ENCODE data around the gene FBXL13.

FBXL13 gene

DNA sequence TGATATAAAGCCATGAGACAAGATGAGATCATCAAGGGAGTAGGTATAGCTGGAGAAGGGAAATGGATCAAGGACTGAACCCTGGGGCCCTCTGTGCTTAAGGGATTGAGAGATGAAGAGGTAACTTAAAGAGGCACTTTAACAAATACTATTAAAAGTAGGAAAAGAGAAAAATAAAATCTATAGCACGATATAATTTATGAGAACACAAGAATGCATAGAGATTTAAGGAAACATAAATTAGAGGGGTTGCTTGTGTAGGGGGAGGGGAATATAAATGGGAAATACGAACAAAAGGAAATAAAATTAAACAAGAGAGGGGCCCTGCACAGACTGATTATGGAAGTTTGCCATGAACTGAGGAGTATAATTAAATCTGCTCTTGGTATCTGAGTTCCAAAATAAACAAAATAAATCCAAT, 177.4 kb downstream of the FBXL13 start:
- TF ChIP-seq, protein P1, sequence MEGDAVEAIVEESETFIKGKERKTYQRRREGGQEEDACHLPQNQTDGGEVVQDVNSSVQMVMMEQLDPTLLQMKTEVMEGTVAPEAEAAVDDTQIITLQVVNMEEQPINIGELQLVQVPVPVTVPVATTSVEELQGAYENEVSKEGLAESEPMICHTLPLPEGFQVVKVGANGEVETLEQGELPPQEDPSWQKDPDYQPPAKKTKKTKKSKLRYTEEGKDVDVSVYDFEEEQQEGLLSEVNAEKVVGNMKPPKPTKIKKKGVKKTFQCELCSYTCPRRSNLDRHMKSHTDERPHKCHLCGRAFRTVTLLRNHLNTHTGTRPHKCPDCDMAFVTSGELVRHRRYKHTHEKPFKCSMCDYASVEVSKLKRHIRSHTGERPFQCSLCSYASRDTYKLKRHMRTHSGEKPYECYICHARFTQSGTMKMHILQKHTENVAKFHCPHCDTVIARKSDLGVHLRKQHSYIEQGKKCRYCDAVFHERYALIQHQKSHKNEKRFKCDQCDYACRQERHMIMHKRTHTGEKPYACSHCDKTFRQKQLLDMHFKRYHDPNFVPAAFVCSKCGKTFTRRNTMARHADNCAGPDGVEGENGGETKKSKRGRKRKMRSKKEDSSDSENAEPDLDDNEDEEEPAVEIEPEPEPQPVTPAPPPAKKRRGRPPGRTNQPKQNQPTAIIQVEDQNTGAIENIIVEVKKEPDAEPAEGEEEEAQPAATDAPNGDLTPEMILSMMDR (IDR thresholded peaks at IDR 0.05; ENCODE audit: control insufficient read depth, extremely low read depth, insufficient read depth) = no peak
- no peak for DNase-seq (ENCODE audit: low read depth)
- no peak overlapping the region for H3K4me3 ChIP-seq (ENCODE audit: low read depth, low read length)

DNA sequence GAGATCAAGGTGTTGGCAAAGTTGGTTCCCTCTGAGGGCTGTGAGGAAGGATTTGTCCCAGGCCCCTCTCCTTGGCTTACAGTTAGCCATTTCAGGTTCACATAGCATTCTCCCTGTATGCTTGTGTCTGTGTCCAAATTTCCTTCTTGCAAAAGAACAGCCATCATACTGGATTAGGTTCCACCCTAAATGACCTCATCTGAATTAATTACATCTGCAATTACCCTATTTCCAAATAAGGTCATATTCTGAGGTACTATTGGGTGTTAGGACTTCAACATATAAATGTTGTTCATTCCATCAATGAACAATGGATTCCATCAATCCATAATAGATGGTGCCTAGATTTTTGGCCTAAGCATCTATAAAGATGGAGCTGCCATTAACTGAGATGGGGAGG, 178.0 kb downstream of the FBXL13 start:
- TF ChIP-seq, protein P1 (IDR thresholded peaks at IDR 0.05; ENCODE audit: control insufficient read depth, extremely low read depth, insufficient read depth) = no peak
- H3K4me3 ChIP-seq (ENCODE audit: low read depth, low read length) = no peak overlapping the region
- DNase-seq (ENCODE audit: low read depth) = no peak

DNA sequence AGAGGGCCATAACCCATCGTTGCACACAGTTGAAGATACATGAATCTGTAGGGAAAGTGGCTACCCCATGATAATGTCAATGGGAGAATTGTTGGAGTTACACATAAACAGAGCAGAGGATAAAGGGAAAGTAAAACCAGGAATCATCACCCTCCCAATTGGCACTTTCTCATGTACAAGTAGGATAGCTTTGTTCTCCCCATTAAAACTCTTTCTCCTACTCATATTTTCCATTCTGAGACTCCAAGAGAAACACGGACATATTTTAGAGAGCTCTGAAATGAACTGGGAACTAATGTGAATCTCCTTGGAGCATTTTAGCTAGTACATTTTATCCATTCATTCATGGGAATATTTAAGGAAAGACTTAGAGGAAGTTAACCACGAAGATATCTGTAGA, 179.0 kb downstream of the FBXL13 start:
- no peak for DNase-seq (ENCODE audit: low read depth)
- H3K4me3 ChIP-seq (ENCODE audit: low read depth, low read length) = no peak overlapping the region
- TF ChIP-seq, protein P1 (IDR thresholded peaks at IDR 0.05; ENCODE audit: control insufficient read depth, extremely low read depth, insufficient read depth) = no peak

DNA sequence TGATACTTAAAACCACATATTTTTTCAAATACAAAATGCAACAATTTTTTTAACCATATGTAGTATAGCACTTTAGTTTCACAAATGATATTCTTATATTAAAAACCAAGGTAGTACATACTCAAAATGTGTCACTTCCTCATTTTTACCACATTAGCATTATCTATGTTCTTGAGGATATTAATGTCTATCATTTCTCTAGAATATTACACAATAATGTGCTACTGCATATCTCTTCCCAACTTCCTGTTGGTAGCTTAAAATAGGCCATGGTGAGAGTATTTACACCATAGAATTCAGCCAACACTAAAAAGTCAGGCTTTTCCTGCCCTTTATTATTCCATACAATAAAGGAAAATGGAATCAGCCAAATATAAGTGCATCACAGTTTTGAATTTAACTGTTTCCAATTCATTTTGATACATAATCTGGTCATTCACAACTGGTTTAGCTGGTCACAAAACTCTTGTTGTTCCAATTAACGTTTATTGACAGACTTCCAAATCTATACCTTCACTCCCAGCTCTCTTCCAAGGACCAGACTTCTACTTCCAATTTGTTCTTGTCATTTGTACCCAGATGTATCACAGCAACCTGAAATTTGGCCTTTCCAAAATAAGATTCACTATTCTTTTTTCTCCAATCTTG, 181.8 kb downstream of the FBXL13 start:
- no peak for DNase-seq (ENCODE audit: low read depth)
- TF ChIP-seq, protein P1 (IDR thresholded peaks at IDR 0.05; ENCODE audit: control insufficient read depth, extremely low read depth, insufficient read depth) = no peak
- no peak overlapping the region for H3K4me3 ChIP-seq (ENCODE audit: low read depth, low read length)

DNA sequence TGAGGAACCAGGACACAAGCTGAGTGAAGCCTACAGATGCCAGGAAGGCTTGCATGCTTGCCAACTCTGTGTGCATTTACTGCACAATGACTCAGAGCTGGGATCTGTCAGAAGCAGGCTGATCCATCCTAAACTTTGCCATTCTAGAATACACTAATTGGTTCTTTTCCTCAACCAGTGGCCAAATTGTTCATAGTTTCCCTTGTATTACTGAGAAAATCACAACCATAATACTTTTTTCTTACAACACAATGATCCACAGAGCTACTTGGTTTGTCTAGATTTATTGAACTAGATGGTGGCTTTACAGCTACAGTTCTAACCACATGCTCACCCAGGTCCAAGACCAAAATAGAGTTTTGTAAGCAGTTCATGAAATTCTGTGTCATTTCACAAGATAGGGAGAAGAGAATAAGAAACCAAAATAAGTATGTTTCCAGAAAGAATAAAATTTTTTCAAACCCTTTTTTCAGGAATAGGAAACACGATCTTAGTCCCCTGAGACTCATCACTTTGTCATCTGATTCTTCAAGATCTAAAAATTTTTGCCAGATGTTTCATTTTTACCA, 182.8 kb downstream of the FBXL13 start:
- peak; percentile 54 for DNase-seq (ENCODE audit: low read depth)
- no peak overlapping the region for H3K4me3 ChIP-seq (ENCODE audit: low read depth, low read length)
- TF ChIP-seq, protein P1 (IDR thresholded peaks at IDR 0.05; ENCODE audit: control insufficient read depth, extremely low read depth, insufficient read depth) = no peak

DNA sequence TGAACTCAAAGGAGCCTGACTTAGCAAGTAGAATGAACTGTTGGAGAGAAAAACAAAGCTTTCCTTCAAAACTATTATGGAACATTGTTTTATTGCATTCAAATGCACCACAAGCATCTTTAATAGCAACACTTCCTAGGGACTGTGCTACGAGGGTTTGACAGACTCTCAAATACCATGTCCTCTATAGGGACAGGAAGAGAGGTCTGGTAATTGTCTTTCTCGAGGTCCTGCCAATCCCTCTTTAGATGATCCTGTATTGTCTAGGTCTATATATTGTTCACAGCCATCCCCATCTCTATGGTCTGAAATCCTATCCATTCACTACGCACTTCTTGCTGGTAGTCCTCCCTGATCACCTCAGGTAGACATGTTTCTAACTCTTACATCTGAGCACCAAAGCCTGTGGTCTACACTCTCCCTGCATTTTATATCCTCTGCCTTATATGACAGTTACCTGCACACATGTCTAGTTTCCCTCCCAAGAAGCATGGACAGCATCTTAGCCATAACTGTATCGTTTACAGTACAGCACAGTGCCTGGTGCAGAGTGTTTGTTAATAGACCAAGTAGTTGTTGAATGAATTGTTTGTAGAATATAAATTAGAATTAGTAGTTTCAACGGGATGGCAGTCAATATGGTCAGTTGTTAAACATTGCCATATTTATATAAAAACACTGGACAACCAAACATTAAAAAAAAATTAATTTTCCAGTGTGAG, 183.5 kb downstream of the FBXL13 start:
- DNase-seq (ENCODE audit: low read depth) = no peak
- TF ChIP-seq, protein P1 (IDR thresholded peaks at IDR 0.05; ENCODE audit: control insufficient read depth, extremely low read depth, insufficient read depth) = no peak
- no peak overlapping the region for H3K4me3 ChIP-seq (ENCODE audit: low read depth, low read length)
